ENCODE data around the gene ACACB.
"Not testable (repeated sequence)": the region's sequence is repeated elsewhere in the genome, so short reads cannot be mapped to it uniquely, and the experiment has no call there.

The ACACB gene

DNA sequence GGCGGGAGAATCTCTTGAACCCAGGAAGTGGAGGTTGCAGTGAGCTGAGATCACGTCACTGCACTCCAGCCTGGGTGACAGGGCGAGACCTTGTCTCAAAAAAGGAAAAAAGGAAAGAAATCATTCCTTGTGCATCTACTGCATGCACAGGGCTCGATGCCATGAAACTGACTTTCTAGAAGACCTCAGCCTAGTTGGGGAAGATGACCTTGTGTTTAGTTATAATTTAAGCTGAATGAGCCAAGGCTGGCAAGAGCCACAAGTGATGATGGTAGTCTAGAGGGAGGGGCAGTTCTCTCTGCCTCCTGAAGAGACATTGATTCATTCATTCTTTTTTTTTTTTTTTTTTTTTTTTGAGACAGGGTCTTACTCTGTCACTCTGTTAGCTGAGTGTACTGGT lies 24.2 kb downstream of the ACACB start:
- no peak for DNase-seq (ENCODE audit: low read depth, low spot score)

DNA sequence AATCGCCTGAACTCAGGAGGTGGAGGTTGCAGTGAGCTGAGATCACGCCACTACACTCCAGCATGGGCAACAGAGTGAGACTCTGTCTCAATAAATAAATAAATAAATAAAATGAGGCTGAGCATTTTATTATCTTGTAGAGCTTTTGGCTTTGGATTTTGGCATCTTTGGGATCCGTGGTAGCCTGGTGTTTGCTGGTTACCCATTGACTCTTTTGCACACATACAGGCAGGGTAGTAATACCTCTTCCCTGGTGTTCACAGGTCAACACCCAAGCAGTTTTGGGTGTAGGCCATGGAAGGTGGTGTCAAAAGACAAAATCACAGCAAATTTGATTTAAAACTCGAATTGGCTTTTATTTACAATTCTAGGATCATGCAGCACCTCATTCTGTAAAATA lies 27.8 kb downstream of the ACACB start:
- no peak for DNase-seq (ENCODE audit: low read depth, low spot score)

- not testable (repeated sequence) for DNase-seq (ENCODE audit: low read depth, low spot score)
Observed at GRCh38 chr12:109147126-109147525, 30.7 kb downstream of the ACACB start.

DNA sequence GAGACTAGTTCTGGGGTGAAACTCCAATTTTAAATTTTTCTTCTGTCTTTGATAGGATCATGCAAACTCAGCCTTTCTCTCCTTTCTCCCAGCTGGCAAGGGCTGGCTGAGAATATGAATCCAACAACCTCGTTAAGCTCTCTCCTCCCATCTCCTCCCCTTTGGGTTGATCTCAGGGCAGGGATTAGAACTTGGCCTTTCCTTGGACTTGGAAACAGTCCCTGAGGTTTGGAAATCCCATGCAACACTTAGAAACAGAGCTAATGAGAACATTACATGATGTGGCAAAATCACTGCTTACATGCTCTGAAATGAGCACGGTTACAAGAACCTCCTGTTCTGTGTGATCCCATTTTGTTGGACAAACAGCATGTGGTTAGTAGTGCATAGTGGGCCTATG lies 31.6 kb downstream of the ACACB start:
- no peak for DNase-seq (ENCODE audit: low read depth, low spot score)

DNA sequence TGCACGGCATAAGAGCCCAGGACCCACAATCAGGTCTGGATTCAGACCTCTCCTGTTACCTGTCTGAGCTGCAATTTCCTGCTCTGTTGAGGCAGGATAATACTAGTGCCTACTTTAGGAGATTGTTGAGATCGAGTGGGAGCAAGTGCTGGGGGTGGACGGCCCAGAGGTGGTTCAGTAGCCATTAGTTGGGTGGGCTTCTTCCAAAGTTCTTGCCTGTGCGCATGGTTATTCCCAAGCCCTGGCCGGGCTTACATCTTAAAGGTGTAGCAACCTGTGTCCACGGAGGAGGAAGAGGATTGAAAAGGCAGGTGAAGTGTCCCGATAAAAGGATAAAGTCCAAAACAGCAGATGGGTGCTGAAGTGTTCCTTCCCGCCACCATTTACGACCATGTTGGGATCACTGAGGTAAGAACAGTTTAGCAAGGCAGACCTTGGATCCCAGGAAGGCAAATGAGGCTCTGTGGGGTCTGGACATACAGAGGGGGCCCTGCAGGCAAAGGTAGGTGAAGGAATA lies 33.8 kb downstream of the ACACB start:
- DNase-seq (ENCODE audit: low read depth, low spot score), result no peak

DNA sequence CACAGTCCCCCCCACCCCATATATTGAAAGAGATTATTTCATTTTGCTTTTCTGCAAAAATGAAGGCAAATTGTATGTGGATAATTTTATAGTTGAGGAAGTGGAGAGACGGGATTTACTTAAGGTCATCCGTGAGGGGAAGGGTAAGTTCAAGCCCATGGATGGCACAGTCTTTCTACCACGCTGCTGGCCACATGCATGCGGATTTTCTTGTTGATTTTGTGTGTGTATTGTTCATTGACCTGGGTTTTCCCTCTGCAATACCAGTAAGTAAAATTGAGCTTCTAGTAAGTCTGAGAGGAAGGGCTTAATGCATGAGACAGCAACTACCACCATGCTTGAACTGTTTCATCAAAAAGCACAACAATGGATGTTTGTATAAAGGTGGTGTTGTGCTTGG lies 35.1 kb downstream of the ACACB start:
- DNase-seq (ENCODE audit: low read depth, low spot score), result no peak

DNA sequence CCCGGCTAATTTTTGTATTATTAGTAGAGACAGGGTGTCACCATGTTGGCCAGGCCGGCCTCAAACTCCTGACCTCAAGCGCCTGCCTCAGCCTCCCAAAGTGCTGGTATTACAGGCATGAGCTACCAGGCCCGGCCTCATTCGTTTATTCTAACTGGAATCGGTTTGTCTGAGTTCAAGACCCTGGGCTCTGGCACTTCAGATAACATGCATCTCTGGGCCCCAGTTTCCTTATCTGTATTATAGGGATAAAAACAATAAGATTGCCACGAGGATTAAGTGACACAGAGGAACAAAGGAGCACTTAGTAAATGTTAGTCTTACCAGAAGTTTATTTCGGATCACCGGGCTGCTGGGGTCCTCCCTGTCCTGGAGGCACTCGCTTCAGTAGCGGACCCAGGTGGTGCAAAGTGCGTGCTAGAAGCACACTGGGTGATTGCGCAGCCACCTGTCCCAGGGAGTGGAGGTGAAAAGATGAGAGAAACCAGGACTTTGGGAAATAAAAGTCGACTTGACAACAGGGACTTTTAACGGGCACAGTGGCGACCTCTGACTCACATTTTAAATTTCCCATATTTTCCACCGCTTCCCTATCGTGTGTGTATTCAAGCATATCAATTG lies 37.5 kb downstream of the ACACB start:
- no peak for DNase-seq (ENCODE audit: low read depth, low spot score)

DNA sequence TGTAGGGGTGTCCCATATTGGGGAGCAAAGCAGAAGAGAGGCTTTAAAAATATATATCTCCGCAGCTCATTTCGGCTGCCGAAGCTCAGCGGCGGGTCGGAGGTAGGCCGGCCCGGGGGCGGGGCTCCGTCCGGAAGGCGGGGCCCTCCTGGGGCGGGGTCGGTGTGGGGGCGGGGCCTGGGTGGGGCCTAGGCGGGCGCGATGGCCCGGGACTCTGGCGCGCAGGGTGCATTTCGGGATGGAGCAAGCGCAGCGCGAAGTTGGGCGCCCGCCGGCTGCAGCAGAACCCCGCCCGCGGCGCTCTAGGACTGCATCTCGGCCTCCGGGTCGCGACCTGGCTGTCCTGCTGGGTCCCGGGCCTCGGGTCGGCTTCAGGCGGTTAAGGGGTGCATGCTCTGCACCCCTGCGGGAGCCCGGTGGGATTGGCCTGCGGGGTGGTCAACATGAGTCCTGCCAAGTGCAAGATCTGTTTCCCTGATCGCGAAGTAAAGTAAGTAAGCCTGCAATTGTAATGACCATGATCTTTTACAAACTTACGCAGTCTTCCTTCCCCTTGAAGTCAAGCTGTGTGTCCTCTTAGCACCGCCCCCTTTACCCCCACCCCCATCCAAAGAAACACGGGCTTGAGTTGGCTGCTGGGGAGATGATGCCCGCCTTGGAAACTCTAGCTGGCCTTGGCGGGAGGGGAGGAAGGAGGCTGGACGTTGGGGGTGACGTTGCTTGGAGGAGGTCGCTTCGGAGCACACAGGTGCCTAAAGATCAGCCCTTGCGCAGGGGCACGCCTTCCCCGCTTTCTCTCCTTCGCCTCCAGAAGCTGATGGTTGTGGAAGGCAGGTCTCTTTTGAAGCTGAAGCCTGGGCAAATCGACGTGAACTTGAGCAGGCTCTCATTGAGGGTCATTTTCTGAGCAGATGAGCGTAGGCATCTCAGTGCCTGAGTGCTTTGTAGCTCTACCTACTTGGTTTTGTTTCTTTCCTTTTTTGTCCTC lies 38.4 kb downstream of the ACACB start:
- peak; percentile 50 for DNase-seq (ENCODE audit: low read depth, low spot score)

- DNase-seq (ENCODE audit: low read depth, low spot score), result no peak
Observed at GRCh38 chr12:109156036-109156435, 39.6 kb downstream of the ACACB start.

- DNase-seq (ENCODE audit: low read depth, low spot score), result no peak
Observed at GRCh38 chr12:109156586-109156985, 40.2 kb downstream of the ACACB start.

GRCh38 chr12:109157986-109158385 lies 41.6 kb downstream of the ACACB start:
- no peak for DNase-seq (ENCODE audit: low read depth, low spot score)

DNA sequence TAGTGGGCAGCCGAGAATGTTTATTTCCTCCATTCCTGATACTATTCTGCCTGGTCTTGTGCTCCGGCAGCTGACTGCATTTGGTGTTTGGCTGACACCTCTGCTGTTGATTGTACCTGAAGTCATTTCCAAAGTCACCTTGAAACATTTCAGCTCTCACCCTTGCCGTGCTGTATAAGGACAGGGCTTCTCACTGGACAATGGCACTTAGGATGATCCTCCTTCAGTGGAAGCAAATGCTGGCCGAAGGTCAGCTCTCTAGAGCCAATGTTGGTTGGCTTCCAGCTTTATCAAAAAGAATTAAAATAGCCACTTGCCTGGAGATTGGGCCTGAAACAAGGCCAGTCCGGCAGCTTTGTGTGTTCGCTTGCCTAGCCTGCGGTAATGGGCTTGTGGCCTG lies 44.0 kb downstream of the ACACB start:
- no peak for DNase-seq (ENCODE audit: low read depth, low spot score)

DNA sequence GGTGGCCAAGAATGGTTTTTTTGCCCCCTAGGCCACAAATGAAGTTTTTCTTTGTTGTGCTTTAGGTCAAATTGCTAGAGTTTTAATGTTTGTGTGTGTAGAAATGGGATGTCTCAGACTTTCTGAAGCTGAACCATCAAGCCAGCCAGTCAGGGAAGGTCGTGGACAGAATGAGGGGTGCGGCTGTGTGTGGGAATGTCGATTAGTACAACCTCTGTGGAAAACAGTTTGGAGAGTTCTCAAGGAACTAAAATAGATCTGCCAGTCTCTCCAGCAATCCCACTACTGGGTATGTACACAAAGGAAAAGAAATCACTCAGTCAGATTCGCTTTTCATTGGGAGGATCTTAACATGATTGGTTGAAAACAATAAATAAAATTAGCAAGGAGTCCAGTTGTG lies 44.5 kb downstream of the ACACB start:
- DNase-seq (ENCODE audit: low read depth, low spot score), result no peak

GRCh38 chr12:109162551-109162950 lies 46.2 kb downstream of the ACACB start:
- DNase-seq (ENCODE audit: low read depth, low spot score), result no peak

DNA sequence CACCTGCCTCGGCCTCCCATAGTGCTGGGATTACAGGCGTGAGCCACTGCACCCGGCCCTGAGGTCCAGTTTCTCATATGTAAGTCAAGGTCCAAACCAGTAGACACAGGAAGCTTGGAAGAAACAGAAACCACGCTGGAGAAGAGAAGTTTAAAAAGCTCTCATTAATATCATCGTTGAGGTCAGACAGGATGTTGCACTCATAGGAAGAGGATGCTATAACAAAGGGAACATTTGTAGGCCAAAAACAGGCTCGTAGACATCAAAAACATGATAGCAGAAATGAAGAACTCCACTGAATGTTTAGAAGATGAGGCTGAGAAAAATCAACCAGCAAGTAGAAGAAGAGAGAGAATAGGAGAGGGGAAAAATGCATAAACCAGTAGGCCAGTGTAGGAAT lies 46.8 kb downstream of the ACACB start:
- DNase-seq (ENCODE audit: low read depth, low spot score), result no peak

GRCh38 chr12:109165599-109165998 lies 49.2 kb downstream of the ACACB start:
- no peak for DNase-seq (ENCODE audit: low read depth, low spot score)

DNA sequence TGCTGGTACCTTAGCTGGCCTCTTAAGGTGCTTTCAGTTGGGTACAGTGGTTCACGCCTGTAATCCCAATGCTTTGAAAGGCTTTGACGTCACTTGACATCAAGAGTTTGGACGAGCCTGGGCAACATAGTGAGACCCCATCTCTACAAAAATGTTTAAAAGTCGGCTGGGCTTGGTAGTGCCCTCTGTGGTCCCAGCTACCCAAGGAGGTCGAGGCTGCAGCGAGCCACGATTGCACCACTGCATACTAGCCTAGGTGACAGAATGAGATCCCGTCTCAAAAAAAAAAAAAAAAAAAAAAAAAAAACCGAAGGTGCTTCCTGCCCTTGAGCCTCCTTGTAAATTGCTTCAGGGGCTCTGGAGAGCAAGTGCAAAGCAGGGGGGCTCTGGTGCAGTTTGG lies 50.0 kb downstream of the ACACB start:
- no peak for DNase-seq (ENCODE audit: low read depth, low spot score)

DNA sequence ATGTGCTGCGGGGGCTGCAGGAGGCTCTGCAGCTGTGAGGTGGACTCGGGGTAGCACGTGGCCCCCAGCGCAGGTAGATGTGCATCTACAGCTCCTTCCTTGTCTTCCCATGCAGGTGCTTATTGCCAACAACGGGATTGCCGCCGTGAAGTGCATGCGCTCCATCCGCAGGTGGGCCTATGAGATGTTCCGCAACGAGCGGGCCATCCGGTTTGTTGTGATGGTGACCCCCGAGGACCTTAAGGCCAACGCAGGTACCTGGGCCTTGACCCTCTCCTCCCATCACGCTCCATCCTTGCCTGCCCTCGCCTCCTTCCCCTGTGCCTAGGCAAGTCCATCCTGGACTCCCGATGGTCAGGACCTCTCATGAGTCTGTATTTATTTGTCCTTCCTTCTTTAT lies 51.4 kb downstream of the ACACB start:
- DNase-seq (ENCODE audit: low read depth, low spot score), result no peak

DNA sequence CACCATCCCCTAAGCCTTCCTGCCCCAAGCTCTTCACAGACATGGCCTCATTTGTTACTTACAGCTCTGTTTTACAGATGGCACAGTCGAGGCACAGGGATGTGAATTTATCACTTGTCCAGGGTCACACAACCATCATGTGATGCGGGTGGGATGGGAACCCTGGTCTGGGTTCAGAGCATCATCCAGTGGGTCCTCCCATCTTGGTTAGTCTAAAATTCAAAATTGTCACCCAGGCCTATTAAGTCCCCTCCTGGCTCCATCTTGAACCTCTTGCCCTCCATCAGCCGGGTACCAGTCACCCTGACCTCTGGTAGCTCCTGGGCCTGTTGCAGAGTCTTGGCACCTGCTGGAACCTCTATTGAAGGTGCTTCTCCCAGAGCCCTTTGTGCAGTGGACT lies 52.9 kb downstream of the ACACB start:
- DNase-seq (ENCODE audit: low read depth, low spot score), result no peak

DNA sequence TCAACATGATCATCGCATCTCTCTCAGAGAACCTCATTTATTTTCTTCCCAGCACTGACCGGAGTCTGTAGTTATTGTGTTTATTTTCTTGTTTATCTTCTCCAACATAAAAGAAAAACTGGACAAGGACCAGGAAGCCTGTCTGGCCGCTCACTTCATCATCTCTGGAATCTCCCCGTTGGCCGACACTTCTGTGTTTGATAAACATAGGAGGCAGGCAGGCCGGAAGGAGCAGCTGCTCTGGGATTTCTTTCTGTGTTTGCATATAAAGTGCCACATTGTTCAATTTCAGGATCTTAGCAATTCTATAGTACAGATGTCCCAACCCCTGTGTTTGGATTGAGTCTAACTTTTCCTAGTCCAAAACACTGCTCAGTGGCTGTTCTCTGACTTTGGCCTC lies 53.3 kb downstream of the ACACB start:
- no peak for DNase-seq (ENCODE audit: low read depth, low spot score)

- DNase-seq (ENCODE audit: low read depth, low spot score), result no peak
Observed at GRCh38 chr12:109170324-109170723, 53.9 kb downstream of the ACACB start.

DNA sequence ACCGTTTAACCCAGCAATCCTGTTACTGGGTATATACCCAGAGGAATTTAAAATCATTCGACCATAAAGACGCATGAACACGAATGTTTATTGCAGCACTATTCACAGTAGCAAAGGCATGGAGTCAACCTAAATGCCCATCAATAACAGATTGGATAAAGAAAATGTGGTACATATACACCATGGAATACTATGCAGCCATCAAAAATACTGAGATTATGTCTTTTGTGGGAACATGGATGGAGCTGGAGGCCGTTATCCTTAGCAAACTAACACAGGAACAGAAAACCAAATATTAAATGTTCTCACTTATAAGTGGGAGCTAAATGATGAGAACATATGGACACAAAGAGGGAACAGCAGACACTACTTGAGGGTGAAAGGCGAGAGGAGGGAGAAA lies 56.4 kb downstream of the ACACB start:
- DNase-seq (ENCODE audit: low read depth, low spot score), result not testable (repeated sequence)

Measured in activated naive CD8-positive, alpha-beta T cell treated with anti-CD3 and anti-CD28 coated beads, Interleukin-2, amount 50 U/mL, for 16 hours (primary cell).